ENCODE data around the gene PLAAT2. TPM values are rescaled to one million over a fixed set of nuclear protein-coding genes. Genes with fewer than 3 reads are reported as not detected.

Gene PLAAT2
- total RNA-seq: not detected

DNA sequence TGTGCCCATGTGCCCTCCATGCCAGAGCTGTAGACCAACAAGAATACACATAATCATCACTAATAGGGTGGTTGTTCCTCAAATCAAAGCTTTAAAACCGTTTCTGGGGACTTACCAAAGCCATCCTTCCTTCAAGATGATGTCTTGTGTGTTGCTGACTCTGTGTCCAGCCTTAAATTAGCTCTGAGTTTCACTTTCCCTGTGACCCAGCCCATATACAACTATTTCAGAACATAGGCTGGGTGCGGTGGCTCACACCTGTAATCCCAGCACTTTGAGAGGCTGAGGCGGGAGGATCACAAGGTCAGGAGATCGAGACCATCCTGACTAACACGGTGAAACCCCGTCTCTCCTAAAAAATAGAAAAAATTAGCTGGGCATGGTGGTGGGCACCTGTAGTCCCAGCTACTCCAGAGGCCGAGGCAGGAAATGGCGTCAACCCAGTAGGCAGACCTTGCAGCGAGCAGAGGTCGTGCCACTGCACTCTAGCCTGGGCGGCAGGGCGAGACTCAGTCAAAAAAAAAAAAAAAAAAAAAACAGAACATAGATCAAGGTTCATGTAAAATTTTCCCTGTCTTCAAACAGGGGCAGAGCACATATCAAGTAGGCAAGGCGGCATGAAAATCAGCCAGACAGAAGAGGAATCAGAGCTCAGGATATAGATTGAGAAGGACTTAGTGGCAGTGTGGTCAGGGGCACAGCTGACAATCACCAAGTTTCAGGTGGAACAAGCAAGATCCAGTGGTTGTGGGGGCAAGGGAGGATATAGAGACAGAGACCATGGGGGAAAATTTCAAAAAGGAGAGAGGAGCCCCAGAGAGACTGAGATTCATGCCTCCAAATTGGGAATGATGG, at the start of gene PLAAT2:
Gene PLAAT2 (minus strand): TSS at position 179 of the 855 bp plus-strand sequence. CDS start 55 bp downstream, at position 124.
- intact Hi-C loops (cut with DNase I): no loop called here
- peaks cover 11 to 15% (median 13%) of the 10 kb centered on the region in 4 donors for H3K4me1 ChIP-seq
- no peaks in the 10 kb centered on the region for H3K27me3 ChIP-seq
- no peak for DNase-seq (ENCODE audit: extremely low spot score)
- WGBS: 95% methylated on average over 13 of the region's 13 CpGs
- TF ChIP-seq, protein P1, sequence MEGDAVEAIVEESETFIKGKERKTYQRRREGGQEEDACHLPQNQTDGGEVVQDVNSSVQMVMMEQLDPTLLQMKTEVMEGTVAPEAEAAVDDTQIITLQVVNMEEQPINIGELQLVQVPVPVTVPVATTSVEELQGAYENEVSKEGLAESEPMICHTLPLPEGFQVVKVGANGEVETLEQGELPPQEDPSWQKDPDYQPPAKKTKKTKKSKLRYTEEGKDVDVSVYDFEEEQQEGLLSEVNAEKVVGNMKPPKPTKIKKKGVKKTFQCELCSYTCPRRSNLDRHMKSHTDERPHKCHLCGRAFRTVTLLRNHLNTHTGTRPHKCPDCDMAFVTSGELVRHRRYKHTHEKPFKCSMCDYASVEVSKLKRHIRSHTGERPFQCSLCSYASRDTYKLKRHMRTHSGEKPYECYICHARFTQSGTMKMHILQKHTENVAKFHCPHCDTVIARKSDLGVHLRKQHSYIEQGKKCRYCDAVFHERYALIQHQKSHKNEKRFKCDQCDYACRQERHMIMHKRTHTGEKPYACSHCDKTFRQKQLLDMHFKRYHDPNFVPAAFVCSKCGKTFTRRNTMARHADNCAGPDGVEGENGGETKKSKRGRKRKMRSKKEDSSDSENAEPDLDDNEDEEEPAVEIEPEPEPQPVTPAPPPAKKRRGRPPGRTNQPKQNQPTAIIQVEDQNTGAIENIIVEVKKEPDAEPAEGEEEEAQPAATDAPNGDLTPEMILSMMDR (IDR thresholded peaks at IDR 0.05): no peak
- TF ChIP-seq POLR2A (IDR thresholded peaks at IDR 0.05; ENCODE audit: low read depth) (no peak), EP300 (IDR thresholded peaks at IDR 0.05) (no peak), POLR2AphosphoS5 (IDR thresholded peaks at IDR 0.05) (no peak)
- no peak within 1 kb of the TSS for H3K27ac ChIP-seq (replicated peaks in 1 of 4)
- H3K4me3 ChIP-seq: no peak within 1 kb of the TSS
- H3K36me3 ChIP-seq: no peaks in the 10 kb centered on the region
- H3K9me3 ChIP-seq: no peaks in the 10 kb centered on the region

DNA sequence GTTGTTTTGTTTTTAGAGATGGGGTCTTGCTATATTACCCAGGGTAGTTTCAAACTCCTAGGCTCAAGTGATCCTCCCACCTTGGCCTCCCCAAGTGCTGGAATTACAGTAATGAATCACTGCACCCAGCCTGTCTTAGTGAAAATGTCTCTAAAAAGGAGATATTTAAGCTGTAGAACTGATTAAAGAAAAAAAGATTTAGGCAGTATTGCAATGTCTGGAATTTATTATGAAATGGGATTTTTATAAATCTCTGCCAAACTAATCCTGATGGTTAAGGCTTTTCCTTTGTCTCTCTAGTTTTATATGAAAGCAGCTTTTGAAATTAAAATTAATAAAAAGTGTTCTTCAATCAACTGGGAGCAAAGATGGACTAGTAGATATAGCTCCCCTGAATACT, 49.0 kb upstream of the PLAAT2 start:
- H3K27me3 ChIP-seq: no peaks in the 10 kb centered on the region
- DNase-seq (ENCODE audit: extremely low spot score): no peak
- H3K4me3 ChIP-seq: peak overlapping the region in 1 of 4 donors; percentile 70
- no peaks in the 10 kb centered on the region for H3K36me3 ChIP-seq
- H3K27ac ChIP-seq (replicated peaks in 1 of 4): peak overlapping the region; percentile 53 to 92 (median 88)
- peaks cover 39 to 60% (median 53%) of the 10 kb centered on the region in 4 donors for H3K4me1 ChIP-seq
- H3K9me3 ChIP-seq: no peaks in the 10 kb centered on the region
- TF ChIP-seq EP300 (IDR thresholded peaks at IDR 0.05) (no peak), POLR2AphosphoS5 (IDR thresholded peaks at IDR 0.05) (no peak), POLR2A (IDR thresholded peaks at IDR 0.05; ENCODE audit: low read depth) (no peak)
- TF ChIP-seq, protein P1 (IDR thresholded peaks at IDR 0.05): no peak
- intact Hi-C loops (cut with DNase I): loop anchor here (5.0 kb wide), 1 partner anchor 40 kb away; no protein-coding TSS in a partner anchor

DNA sequence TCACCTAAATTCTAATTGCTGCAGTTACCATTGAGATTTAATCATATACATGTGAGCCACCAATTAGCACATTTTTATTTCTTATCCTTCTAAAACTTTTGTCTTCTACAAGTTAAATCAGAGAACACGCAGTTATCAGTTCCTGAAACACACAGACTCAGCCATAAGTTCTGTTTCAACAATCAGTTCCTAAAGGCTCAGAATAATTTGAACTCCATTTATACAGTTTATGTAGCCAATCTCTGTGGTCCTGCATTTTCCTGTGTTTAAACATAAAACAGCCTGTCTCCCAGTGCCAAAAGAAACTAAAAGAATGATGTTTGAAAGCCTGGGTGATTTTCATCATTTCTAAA, 48.2 kb upstream of the PLAAT2 start:
- peaks cover 0 to 5% (median 0%) of the 10 kb centered on the region in 4 donors for H3K36me3 ChIP-seq
- H3K9me3 ChIP-seq: no peaks in the 10 kb centered on the region
- TF ChIP-seq EP300 (IDR thresholded peaks at IDR 0.05): no peak
- TF ChIP-seq POLR2A (IDR thresholded peaks at IDR 0.05; ENCODE audit: low read depth): no peak
- no peak for TF ChIP-seq POLR2AphosphoS5 (IDR thresholded peaks at IDR 0.05)
- TF ChIP-seq, protein P1 (IDR thresholded peaks at IDR 0.05): no peak
- DNase-seq (ENCODE audit: extremely low spot score): no peak
- peaks cover 39 to 60% (median 53%) of the 10 kb centered on the region in 4 donors for H3K4me1 ChIP-seq
- 74% methylated on average over 1 of the region's 1 CpG for WGBS
- H3K27me3 ChIP-seq: no peaks in the 10 kb centered on the region
- no peak overlapping the region for H3K4me3 ChIP-seq
- intact Hi-C loops (cut with DNase I): loop anchor here (5.0 kb wide), 1 partner anchor 39 kb away; no protein-coding TSS in a partner anchor
- H3K27ac ChIP-seq (replicated peaks in 1 of 4): peak overlapping the region; percentile 51 to 92 (median 68)

DNA sequence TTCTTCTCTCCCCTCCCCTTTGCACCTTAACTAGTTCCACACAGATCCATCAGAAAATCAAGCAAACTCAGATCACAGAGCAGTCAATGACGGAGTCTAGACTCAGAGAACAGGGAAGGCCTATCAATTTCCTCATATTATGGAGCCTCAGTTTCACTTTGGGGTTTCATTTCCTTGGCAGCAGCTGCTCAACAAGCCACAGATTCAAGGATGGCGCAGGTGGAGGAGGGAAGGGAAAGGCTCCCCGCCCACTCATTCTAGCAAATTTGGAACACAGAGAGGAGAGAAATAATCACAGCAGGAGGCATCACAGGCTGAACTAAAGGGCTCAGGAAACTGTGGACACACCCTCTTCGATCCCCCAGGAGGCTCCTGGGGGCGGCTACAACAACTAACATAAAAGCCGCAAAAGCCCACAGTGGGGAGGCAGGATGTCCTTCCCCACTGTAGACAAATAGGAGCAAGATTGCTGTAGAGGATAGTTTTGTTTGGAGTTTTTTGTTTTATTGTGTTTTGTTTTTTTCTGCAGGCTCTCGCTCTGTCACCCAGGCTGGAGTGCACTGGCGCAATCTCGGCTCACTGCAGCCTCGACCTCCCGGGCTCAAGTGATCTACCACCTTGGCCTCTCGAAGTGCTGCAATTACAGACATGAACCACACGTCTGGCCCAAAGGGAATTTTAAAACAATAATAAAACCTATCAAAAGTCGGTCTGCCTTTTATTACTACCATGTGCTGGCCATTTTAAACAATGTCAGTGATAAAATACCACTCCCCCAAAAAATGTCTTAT, 47.6 kb upstream of the PLAAT2 start:
- no peak overlapping the region for H3K4me3 ChIP-seq
- TF ChIP-seq EP300 (IDR thresholded peaks at IDR 0.05) (no peak), POLR2AphosphoS5 (IDR thresholded peaks at IDR 0.05) (no peak), POLR2A (IDR thresholded peaks at IDR 0.05; ENCODE audit: low read depth) (no peak)
- TF ChIP-seq, protein P1 (IDR thresholded peaks at IDR 0.05): no peak
- H3K27me3 ChIP-seq: no peaks in the 10 kb centered on the region
- intact Hi-C loops (cut with DNase I): loop anchor here (5.0 kb wide), 1 partner anchor 38 kb away; no protein-coding TSS in a partner anchor
- DNase-seq (ENCODE audit: extremely low spot score): no peak
- H3K4me1 ChIP-seq: peaks cover 39 to 60% (median 53%) of the 10 kb centered on the region in 4 donors
- H3K27ac ChIP-seq (replicated peaks in 1 of 4): peak overlapping the region; percentile 51 to 92 (median 68)
- peaks cover 0 to 6% (median 1%) of the 10 kb centered on the region in 4 donors for H3K36me3 ChIP-seq
- no peaks in the 10 kb centered on the region for H3K9me3 ChIP-seq
- WGBS: 70% methylated on average over 14 of the region's 14 CpGs
